ENCODE measurements around the gene SIGLEC7. TPM values are rescaled to one million over a fixed set of nuclear protein-coding genes. Genes with fewer than 3 reads are reported as not detected.

The SIGLEC7 gene
- total RNA-seq, 1 experiment from 2014 or later = not detected

DNA sequence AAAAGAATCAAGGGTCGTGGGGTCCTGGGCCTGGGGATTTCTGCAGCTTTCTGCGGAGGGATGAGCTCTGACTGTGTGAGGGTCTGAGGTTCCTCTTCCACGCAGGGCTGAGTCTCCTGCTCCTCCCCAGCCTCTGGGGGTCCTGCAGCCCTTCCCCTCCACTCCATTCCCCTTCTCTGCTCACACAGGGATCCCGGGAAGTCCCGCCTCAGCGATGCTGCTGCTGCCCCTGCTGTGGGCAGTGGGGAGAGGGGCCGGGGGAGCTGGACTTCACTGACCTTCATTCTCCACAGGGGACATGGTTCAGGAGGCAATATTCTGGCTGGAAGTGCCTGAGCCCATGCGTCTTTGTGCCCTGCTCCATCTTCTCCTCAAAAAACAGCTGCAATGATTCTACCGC, 56.5 kb downstream of the SIGLEC7 start:
- CTCF ChIA-PET = no interaction called here
- H3K4me3 Mint-ChIP-seq (ENCODE audit: unreplicated experiment) = no peak overlapping the region
- Histone ChIP-seq H3K4me3 (ENCODE audit: low read depth, low read length) (no peak overlapping the region), H3K36me3 (ENCODE audit: control insufficient read depth, insufficient read depth, low read length) (no peaks in the 10 kb centered on the region), H3K27me3 (replicated peaks; ENCODE audit: control insufficient read depth, insufficient read depth, low read length) (no peaks in the 10 kb centered on the region), H3K9me3 (peaks cover 3% of the 10 kb centered on the region; the same call in 1 of the 2 replicates), H3K4me1 (no peaks in the 10 kb centered on the region)
- H3K27ac Mint-ChIP-seq (ENCODE audit: unreplicated experiment) = no peak overlapping the region
- H3K4me1 Mint-ChIP-seq (ENCODE audit: low read depth, unreplicated experiment) = peaks cover 7% of the 10 kb centered on the region
- no TSS peak for BruUV-seq (replicated peaks)
- DNase-seq = no peak
- POLR2A ChIA-PET = no interaction called here
- peaks cover 22% of the 10 kb centered on the region for H3K27me3 Mint-ChIP-seq (ENCODE audit: insufficient read depth, unreplicated experiment)
- no peaks in the 10 kb centered on the region for H3K9me3 Mint-ChIP-seq (ENCODE audit: unreplicated experiment)
- TF ChIP-seq, protein P1, sequence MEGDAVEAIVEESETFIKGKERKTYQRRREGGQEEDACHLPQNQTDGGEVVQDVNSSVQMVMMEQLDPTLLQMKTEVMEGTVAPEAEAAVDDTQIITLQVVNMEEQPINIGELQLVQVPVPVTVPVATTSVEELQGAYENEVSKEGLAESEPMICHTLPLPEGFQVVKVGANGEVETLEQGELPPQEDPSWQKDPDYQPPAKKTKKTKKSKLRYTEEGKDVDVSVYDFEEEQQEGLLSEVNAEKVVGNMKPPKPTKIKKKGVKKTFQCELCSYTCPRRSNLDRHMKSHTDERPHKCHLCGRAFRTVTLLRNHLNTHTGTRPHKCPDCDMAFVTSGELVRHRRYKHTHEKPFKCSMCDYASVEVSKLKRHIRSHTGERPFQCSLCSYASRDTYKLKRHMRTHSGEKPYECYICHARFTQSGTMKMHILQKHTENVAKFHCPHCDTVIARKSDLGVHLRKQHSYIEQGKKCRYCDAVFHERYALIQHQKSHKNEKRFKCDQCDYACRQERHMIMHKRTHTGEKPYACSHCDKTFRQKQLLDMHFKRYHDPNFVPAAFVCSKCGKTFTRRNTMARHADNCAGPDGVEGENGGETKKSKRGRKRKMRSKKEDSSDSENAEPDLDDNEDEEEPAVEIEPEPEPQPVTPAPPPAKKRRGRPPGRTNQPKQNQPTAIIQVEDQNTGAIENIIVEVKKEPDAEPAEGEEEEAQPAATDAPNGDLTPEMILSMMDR (IDR thresholded peaks at IDR 0.05; ENCODE audit: insufficient read depth in 1 of 2, low read depth in 1 of 2, low read length in 1 of 2, severe bottlenecking in 1 of 2, unreplicated experiment in 1 of 2) = no peak
- intact Hi-C loops (cut with micrococcal nuclease; ENCODE audit: unreplicated experiment) = no loop called here
- no peaks in the 10 kb centered on the region for H3K36me3 Mint-ChIP-seq (ENCODE audit: insufficient read depth, unreplicated experiment)

DNA sequence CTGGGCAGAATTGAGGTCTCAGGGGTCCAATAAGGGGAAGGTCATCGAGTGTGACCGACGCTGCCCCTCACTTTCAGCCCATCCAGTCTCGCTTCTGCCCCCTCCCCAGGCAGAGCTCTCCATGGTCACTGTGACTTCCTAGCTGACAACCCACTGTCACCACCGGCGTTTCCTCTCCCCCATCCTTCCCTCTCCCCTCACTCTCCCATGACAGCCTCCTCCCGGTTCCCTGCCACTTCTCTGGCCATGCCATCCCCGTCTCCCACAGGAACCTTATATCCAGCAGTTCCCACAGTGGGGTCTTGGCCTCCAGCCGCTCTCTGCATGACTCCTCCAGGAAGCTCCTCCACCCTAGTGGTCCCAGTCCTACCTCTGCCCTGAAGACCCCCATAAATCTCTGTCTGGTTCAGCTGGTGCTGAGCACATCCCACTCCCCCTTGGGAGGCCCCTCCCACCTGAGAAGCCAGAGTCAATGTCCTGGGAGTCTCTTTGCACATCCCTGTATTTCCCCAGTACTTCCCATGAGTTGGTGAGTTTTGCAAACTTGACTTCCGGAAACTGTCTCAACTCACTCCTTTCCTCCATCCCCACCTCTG, 58.1 kb downstream of the SIGLEC7 start:
- no peaks in the 10 kb centered on the region for H3K36me3 Mint-ChIP-seq (ENCODE audit: insufficient read depth, unreplicated experiment)
- H3K27me3 Mint-ChIP-seq (ENCODE audit: insufficient read depth, unreplicated experiment) = peaks cover 20% of the 10 kb centered on the region
- CTCF ChIA-PET = no interaction called here
- no TSS peak for BruUV-seq (replicated peaks)
- no peak overlapping the region for H3K4me3 Mint-ChIP-seq (ENCODE audit: unreplicated experiment)
- no peak for DNase-seq
- POLR2A ChIA-PET = no interaction called here
- intact Hi-C loops (cut with micrococcal nuclease; ENCODE audit: unreplicated experiment) = no loop called here
- Histone ChIP-seq H3K4me1 (no peaks in the 10 kb centered on the region), H3K27me3 (replicated peaks; ENCODE audit: control insufficient read depth, insufficient read depth, low read length) (no peaks in the 10 kb centered on the region), H3K9me3 (peaks cover 3% of the 10 kb centered on the region; the same call in 1 of the 2 replicates), H3K36me3 (ENCODE audit: control insufficient read depth, insufficient read depth, low read length) (no peaks in the 10 kb centered on the region), H3K4me3 (ENCODE audit: low read depth, low read length) (no peak overlapping the region)
- H3K27ac Mint-ChIP-seq (ENCODE audit: unreplicated experiment) = no peak overlapping the region
- H3K9me3 Mint-ChIP-seq (ENCODE audit: unreplicated experiment) = no peaks in the 10 kb centered on the region
- TF ChIP-seq, protein P1 (IDR thresholded peaks at IDR 0.05; ENCODE audit: insufficient read depth in 1 of 2, low read depth in 1 of 2, low read length in 1 of 2, severe bottlenecking in 1 of 2, unreplicated experiment in 1 of 2) = no peak
- peaks cover under 1% of the 10 kb centered on the region for H3K4me1 Mint-ChIP-seq (ENCODE audit: low read depth, unreplicated experiment)

DNA sequence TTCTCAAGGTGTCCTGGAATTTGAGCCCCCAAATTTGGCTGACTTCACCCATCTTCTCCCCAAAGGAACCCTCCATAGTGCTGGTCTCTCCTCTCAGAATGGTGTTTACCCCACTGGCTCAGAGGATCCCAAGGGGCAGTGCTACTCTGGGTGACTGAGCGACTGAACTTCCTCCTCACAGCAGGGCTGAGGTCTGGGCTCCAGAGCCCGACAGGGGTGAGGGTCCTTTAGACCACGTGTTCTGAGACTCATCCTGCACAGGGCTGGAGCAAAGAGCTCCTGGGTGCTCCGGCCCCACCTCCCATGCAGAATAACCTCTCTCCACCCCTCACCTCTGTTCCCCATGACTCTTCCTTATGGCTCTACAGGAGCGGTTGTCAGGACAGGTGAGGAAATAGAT, 59.6 kb downstream of the SIGLEC7 start:
- no peaks in the 10 kb centered on the region for H3K9me3 Mint-ChIP-seq (ENCODE audit: unreplicated experiment)
- DNase-seq = no peak
- no peak overlapping the region for H3K4me3 Mint-ChIP-seq (ENCODE audit: unreplicated experiment)

More for the DNA sequence above, 59.6 kb downstream of the SIGLEC7 start:
- TF ChIP-seq, protein P1 (IDR thresholded peaks at IDR 0.05; ENCODE audit: insufficient read depth in 1 of 2, low read depth in 1 of 2, low read length in 1 of 2, severe bottlenecking in 1 of 2, unreplicated experiment in 1 of 2) = no peak
- Histone ChIP-seq H3K27me3 (replicated peaks; ENCODE audit: control insufficient read depth, insufficient read depth, low read length) (no peaks in the 10 kb centered on the region), H3K4me1 (no peaks in the 10 kb centered on the region), H3K4me3 (ENCODE audit: low read depth, low read length) (no peak overlapping the region), H3K36me3 (ENCODE audit: control insufficient read depth, insufficient read depth, low read length) (no peaks in the 10 kb centered on the region), H3K9me3 (no peaks in the 10 kb centered on the region; the same call in 1 of the 2 replicates)
- no peak overlapping the region for H3K27ac Mint-ChIP-seq (ENCODE audit: unreplicated experiment)
- POLR2A ChIA-PET = no interaction called here
- intact Hi-C loops (cut with micrococcal nuclease; ENCODE audit: unreplicated experiment) = no loop called here
- peaks cover 20% of the 10 kb centered on the region for H3K27me3 Mint-ChIP-seq (ENCODE audit: insufficient read depth, unreplicated experiment)
- no TSS peak for BruUV-seq (replicated peaks)
- no peaks in the 10 kb centered on the region for H3K36me3 Mint-ChIP-seq (ENCODE audit: insufficient read depth, unreplicated experiment)
- no peaks in the 10 kb centered on the region for H3K4me1 Mint-ChIP-seq (ENCODE audit: low read depth, unreplicated experiment)
- CTCF ChIA-PET = no interaction called here

Other genes with a start within 250 kb of the SIGLEC7 start
- not detected in 2 replicates for gene KLK4, start 230.9 kb upstream of the SIGLEC7 start, total RNA-seq (2022)
- not detected in 2 replicates for gene KLK5, start 189.3 kb upstream of the SIGLEC7 start, total RNA-seq (2022)
- 1.3 and 1.5 TPM in 2 replicates for gene KLK6, start 172.7 kb upstream of the SIGLEC7 start, total RNA-seq (2022)
- gene KLK7, start 158.4 kb upstream of the SIGLEC7 start, total RNA-seq (2022) = not detected in 2 replicates
- 1.7 TPM in 1 of 2 replicates, not detected in the other for gene KLK8, start 140.7 kb upstream of the SIGLEC7 start, total RNA-seq (2022)
- gene KLK10, start 122.6 kb upstream of the SIGLEC7 start, total RNA-seq (2022) = not detected in 2 replicates
- not detected in 2 replicates for gene KLK11, start 115.7 kb upstream of the SIGLEC7 start, total RNA-seq (2022)
- not detected in 2 replicates for gene KLK12, start 107.3 kb upstream of the SIGLEC7 start, total RNA-seq (2022)
- not detected in 2 replicates for gene KLK13, start 77.2 kb upstream of the SIGLEC7 start, total RNA-seq (2022)
- gene KLK14, start 59.4 kb upstream of the SIGLEC7 start, total RNA-seq (2022) = not detected in 2 replicates
- 8.1 and 8.9 TPM in 2 replicates for gene CTU1, start 33.9 kb upstream of the SIGLEC7 start, total RNA-seq (2022)
- gene SIGLEC9, start 17.4 kb upstream of the SIGLEC7 start, total RNA-seq (2022) = not detected in 2 replicates
- not detected in 2 replicates for gene CD33, start 82.8 kb downstream of the SIGLEC7 start, total RNA-seq (2022)
- gene SIGLECL1, start 108.8 kb downstream of the SIGLEC7 start, total RNA-seq (2022) = not detected in 2 replicates
- not detected in 2 replicates for gene IGLON5, start 169.3 kb downstream of the SIGLEC7 start, total RNA-seq (2022)
- 4.5 and 5.0 TPM in 2 replicates for gene VSIG10L, start 199.8 kb downstream of the SIGLEC7 start, total RNA-seq (2022)
- 228 and 239 TPM in 2 replicates for gene ETFB, start 224.1 kb downstream of the SIGLEC7 start, total RNA-seq (2022)
- gene CLDND2, start 226.7 kb downstream of the SIGLEC7 start, total RNA-seq (2022) = 1.6 TPM in 1 of 2 replicates, not detected in the other
- not detected in 2 replicates for gene NKG7, start 230.4 kb downstream of the SIGLEC7 start, total RNA-seq (2022)
- gene LIM2, start 245.7 kb downstream of the SIGLEC7 start, total RNA-seq (2022) = not detected in 2 replicates
- not detected in 2 replicates for gene C19orf84, start 248.3 kb downstream of the SIGLEC7 start, total RNA-seq (2022)